Smooth muscle cell (in vitro differentiated cells): ENCODE measurements around the gene KHDC4. TPM values are rescaled to one million over a fixed set of nuclear protein-coding genes. Genes with fewer than 3 reads are reported as not detected.

Source experiments
- DNase-seq: peaks from one replicate; lab custom pipeline; 2025; ENCODE audit not compliant: unreplicated experiment; lab: John Stamatoyannopoulos, UW
- H2AFZ ChIP-seq: fragments of 200-600 bp; sonication (generic); 2 replicates; pipeline ENCODE4 v1.6.0; 2016; ENCODE audit warnings: antibody characterized with exemption, low read depth, mild to moderate bottlenecking
- H3F3A ChIP-seq: fragments of 200-600 bp; sonication (generic); 2 replicates; pipeline ENCODE4 v1.6.0; 2017; ENCODE audit warnings: antibody characterized with exemption, low read depth
- H3K27ac ChIP-seq: fragments of 200-600 bp; sonication (generic); 2 replicates; pipeline ENCODE4 v1.5.1; 2016; ENCODE audit warnings: low read depth, mild to moderate bottlenecking
- H3K27me3 ChIP-seq: fragments of 200-600 bp; sonication (generic); 2 replicates; pipeline ENCODE4 v1.6.1; 2016; ENCODE audit warnings: low read depth, mild to moderate bottlenecking
- H3K36me3 ChIP-seq: fragments of 200-600 bp; sonication (generic); 2 replicates; pipeline ENCODE4 v1.5.1; 2016; ENCODE audit warnings: low read depth
- H3K4me1 ChIP-seq: fragments of 200-600 bp; sonication (generic); 2 replicates; pipeline ENCODE4 v1.5.1; 2016; ENCODE audit warnings: low read depth
- H3K4me2 ChIP-seq: fragments of 200-600 bp; sonication (generic); 2 replicates; pipeline ENCODE4 v1.6.0; 2016; ENCODE audit warnings: mild to moderate bottlenecking
- H3K4me3 ChIP-seq: fragments of 200-600 bp; sonication (generic); 2 replicates; pipeline ENCODE4 v1.5.1; 2016; ENCODE audit warnings: mild to moderate bottlenecking
- H3K79me2 ChIP-seq: fragments of 200-600 bp; sonication (generic); 2 replicates; pipeline ENCODE4 v1.6.0; 2016; ENCODE audit warnings: low read depth, mild to moderate bottlenecking
- H3K9ac ChIP-seq: fragments of 200-600 bp; sonication (generic); 2 replicates; pipeline ENCODE4 v1.6.0; 2016; ENCODE audit warnings: low read depth
- H3K9me3 ChIP-seq: fragments of 200-600 bp; sonication (generic); replicated peaks from 2 replicates; pipeline ENCODE4 v1.5.1; 2016; ENCODE audit warnings: low read depth
- H4K20me1 ChIP-seq: fragments of 200-600 bp; sonication (generic); 2 replicates; pipeline ENCODE4 v1.6.0; 2016; ENCODE audit warnings: low read depth
- CTCF ChIP-seq: fragments of 200-600 bp; sonication (generic); IDR thresholded peaks from 2 replicates; pipeline ENCODE4 v1.5.1; 2017; ENCODE audit warnings: borderline replicate concordance, mild to moderate bottlenecking, antibody characterized with exemption; ENCODE audit not compliant: insufficient read depth, poor library complexity, severe bottlenecking
- WGBS: methylation state at CpG from one replicate; pipeline ENCODE4 v1.1.7; 2016; ENCODE audit warnings: low lambda C conversion rate; 5-methylcytosine and 5-hydroxymethylcytosine counted together
- polyA plus RNA-seq: library from polyadenylated mRNA; unstranded; fragments of >200 nt; fragmentation: Nextera tagmentation; extraction: Ambion mirVana; gene quantifications from 2 replicates; pipeline ENCODE4 v1.2.1, GENCODE V29; 2016
- total RNA-seq: library from RNA; depleted of rRNA; stranded (reverse); fragments of >200 nt; gene quantifications from 2 replicates; pipeline ENCODE4 v1.2.3, GENCODE V29; 2014

Gene KHDC4
- total and polyA plus RNA-seq, 2 experiments from 2014 or later, result 14.9 to 41.7 TPM

DNA sequence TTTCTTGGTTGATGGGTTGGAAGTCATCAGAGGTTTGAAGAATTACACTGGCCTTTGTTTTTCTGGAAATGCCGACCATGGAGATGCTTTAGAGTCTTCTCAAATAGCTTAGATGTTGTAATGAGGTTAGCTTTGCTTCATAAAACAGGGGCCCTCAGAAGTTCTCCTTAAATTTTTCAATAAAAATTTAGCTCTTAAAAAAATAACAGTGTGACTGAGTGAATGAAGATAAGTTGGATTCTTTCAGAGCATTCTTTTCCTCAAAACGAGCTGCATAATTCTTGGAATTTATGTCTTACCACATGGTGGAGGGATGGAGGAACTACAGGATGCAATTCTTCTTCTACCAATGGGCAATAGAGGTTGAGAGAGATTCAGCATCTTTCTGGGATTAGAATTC lies 51.4 kb downstream of the KHDC4 start:
- TF ChIP-seq CTCF, result no peak
- H4K20me1 ChIP-seq, result no peaks in the 10 kb centered on the region
- no peaks in the 10 kb centered on the region for H3F3A ChIP-seq
- no peak overlapping the region for H2AFZ ChIP-seq
- no peak overlapping the region for H3K4me2 ChIP-seq
- H3K27ac ChIP-seq, result no peak overlapping the region
- 68% methylated on average over 2 of the region's 2 CpGs for WGBS
- no peak overlapping the region for H3K4me3 ChIP-seq
- H3K4me1 ChIP-seq, result no peaks in the 10 kb centered on the region
- no peaks in the 10 kb centered on the region for H3K27me3 ChIP-seq
- H3K79me2 ChIP-seq, result no peaks in the 10 kb centered on the region
- DNase-seq, result no peak
- no peaks in the 10 kb centered on the region for H3K36me3 ChIP-seq
- H3K9ac ChIP-seq, result no peak overlapping the region
- no peaks in the 10 kb centered on the region for H3K9me3 ChIP-seq

GRCh38 chr1:155882235-155882634 lies 52.0 kb downstream of the KHDC4 start:
- Histone ChIP-seq H3K27me3 (no peaks in the 10 kb centered on the region), H3F3A (no peaks in the 10 kb centered on the region), H4K20me1 (no peaks in the 10 kb centered on the region), H3K9me3 (no peaks in the 10 kb centered on the region), H3K4me1 (no peaks in the 10 kb centered on the region), H3K9ac (no peak overlapping the region), H3K79me2 (no peaks in the 10 kb centered on the region), H2AFZ (no peak overlapping the region), H3K4me2 (no peak overlapping the region), H3K36me3 (no peaks in the 10 kb centered on the region), H3K4me3 (no peak overlapping the region), H3K27ac (no peak overlapping the region)
- DNase-seq, result no peak
- TF ChIP-seq CTCF, result no peak

GRCh38 chr1:155880950-155881349 lies 53.3 kb downstream of the KHDC4 start:
- Histone ChIP-seq H3K36me3 (no peaks in the 10 kb centered on the region), H3K27me3 (no peaks in the 10 kb centered on the region), H3K4me1 (no peaks in the 10 kb centered on the region), H3K9ac (no peak overlapping the region), H4K20me1 (no peaks in the 10 kb centered on the region), H3F3A (no peaks in the 10 kb centered on the region), H3K27ac (no peak overlapping the region), H3K79me2 (no peaks in the 10 kb centered on the region), H3K4me3 (no peak overlapping the region), H2AFZ (no peak overlapping the region), H3K9me3 (no peaks in the 10 kb centered on the region), H3K4me2 (no peak overlapping the region)
- WGBS, result 87% methylated on average over 6 of the region's 6 CpGs
- no peak for DNase-seq
- no peak for TF ChIP-seq CTCF

DNA sequence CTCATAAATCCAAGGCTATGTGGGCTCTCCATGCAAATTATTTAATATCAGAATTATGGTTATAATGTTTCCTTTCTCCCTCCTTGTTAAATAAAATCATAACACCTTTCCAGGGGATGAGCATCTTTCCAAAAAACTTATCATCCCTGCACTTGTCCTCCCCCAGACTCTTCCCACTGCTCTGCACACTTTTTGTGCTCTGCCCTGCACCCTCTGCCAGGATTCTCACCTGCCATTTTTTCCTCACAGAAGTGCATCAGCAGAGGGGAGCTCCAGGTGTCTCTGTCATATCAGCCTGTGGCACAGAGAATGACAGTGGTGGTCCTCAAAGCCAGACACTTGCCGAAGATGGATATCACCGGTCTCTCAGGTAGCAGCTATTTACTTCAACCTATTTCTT lies 54.0 kb downstream of the KHDC4 start:
- Histone ChIP-seq H3K27me3 (no peaks in the 10 kb centered on the region), H3K36me3 (no peaks in the 10 kb centered on the region), H3K4me2 (no peak overlapping the region), H3K27ac (no peak overlapping the region), H3K9ac (no peak overlapping the region), H3K4me3 (no peak overlapping the region), H2AFZ (no peak overlapping the region), H3K4me1 (no peaks in the 10 kb centered on the region), H4K20me1 (no peaks in the 10 kb centered on the region), H3K9me3 (no peaks in the 10 kb centered on the region), H3F3A (no peaks in the 10 kb centered on the region), H3K79me2 (no peaks in the 10 kb centered on the region)
- no peak for DNase-seq
- TF ChIP-seq CTCF, result no peak
- WGBS, result 100% methylated on average over 2 of the region's 2 CpGs
